H9 (cell line): ENCODE results near the gene STX8. TPM values are rescaled to one million over a fixed set of nuclear protein-coding genes. Genes with fewer than 3 reads are reported as not detected.

Source experiments
- DNase-seq: peaks from one replicate; pipeline ENCODE4 v3.0.0-alpha.2; 2017
- H2AFZ ChIP-seq: one replicate; pipeline ENCODE4 v1.6.1; 2013; ENCODE audit warnings: mild to moderate bottlenecking, low read length, control low read depth, moderate library complexity
- H2AK5ac ChIP-seq: 2 replicates; pipeline ENCODE4 v1.6.1; 2013; ENCODE audit warnings: low read length, control low read depth, mixed read lengths; ENCODE audit not compliant: insufficient read length
- H2BK120ac ChIP-seq: one replicate; pipeline ENCODE4 v1.6.1; 2013; ENCODE audit warnings: low read depth, mild to moderate bottlenecking, low read length, control low read depth, inconsistent platforms; ENCODE audit not compliant: poor library complexity, severe bottlenecking
- H2BK12ac ChIP-seq: 2 replicates; pipeline ENCODE4 v1.6.1; 2013; ENCODE audit warnings: low read length, control low read depth, mixed read lengths, low read depth; ENCODE audit not compliant: insufficient read length
- H2BK15ac ChIP-seq: 2 replicates; pipeline ENCODE4 v1.6.1; 2013; ENCODE audit warnings: low read depth, low read length, control low read depth
- H2BK20ac ChIP-seq: one replicate; pipeline ENCODE4 v1.6.1; 2013; ENCODE audit warnings: low read depth, mild to moderate bottlenecking, low read length, control low read depth, inconsistent platforms; ENCODE audit not compliant: poor library complexity, severe bottlenecking
- H2BK5ac ChIP-seq: 2 replicates; pipeline ENCODE4 v1.6.1; 2013; ENCODE audit warnings: low read length, control low read depth, mixed read lengths; ENCODE audit not compliant: insufficient read length
- H3K14ac ChIP-seq: 2 replicates; pipeline ENCODE4 v1.6.1; 2013; ENCODE audit warnings: low read length, control low read depth; ENCODE audit not compliant: insufficient read depth
- H3K18ac ChIP-seq: 2 replicates; pipeline ENCODE4 v1.6.1; 2013; ENCODE audit warnings: low read depth, mild to moderate bottlenecking, mixed read lengths, low read length, control low read depth; ENCODE audit not compliant: insufficient read length
- H3K23ac ChIP-seq: 2 replicates; pipeline ENCODE4 v1.6.1; 2013; ENCODE audit warnings: low read length, control low read depth, mixed read lengths, low read depth; ENCODE audit not compliant: insufficient read length
- H3K23me2 ChIP-seq: 2 replicates; pipeline ENCODE4 v1.6.1; 2013; ENCODE audit warnings: low read depth, mild to moderate bottlenecking, mixed read lengths, low read length, control low read depth; ENCODE audit not compliant: insufficient read length, poor library complexity, severe bottlenecking
- H3K27ac ChIP-seq: 2 replicates; pipeline ENCODE4 v1.5.1; 2013; ENCODE audit warnings: low read length, control low read depth, mixed read lengths, low read depth; ENCODE audit not compliant: insufficient read length
- H3K27me3 ChIP-seq: 2 replicates; pipeline ENCODE4 v1.6.1; 2013; ENCODE audit warnings: low read length, control low read depth, inconsistent platforms; ENCODE audit not compliant: insufficient read depth
- H3K4ac ChIP-seq: 2 replicates; pipeline ENCODE4 v1.6.1; 2013; ENCODE audit warnings: low read depth, mild to moderate bottlenecking, control low read depth, inconsistent platforms, low read length, moderate library complexity
- H3K4me1 ChIP-seq: 2 replicates; pipeline ENCODE4 v1.6.1; 2013; ENCODE audit warnings: low read length, control low read depth, inconsistent platforms; ENCODE audit not compliant: insufficient read depth
- H3K4me2 ChIP-seq: 2 replicates; pipeline ENCODE4 v1.6.1; 2013; ENCODE audit warnings: low read length, control low read depth, mixed read lengths; ENCODE audit not compliant: insufficient read length, insufficient read depth
- H3K56ac ChIP-seq: 2 replicates; pipeline ENCODE4 v1.6.1; 2013; ENCODE audit warnings: low read depth, mild to moderate bottlenecking, mixed read lengths, low read length, control low read depth; ENCODE audit not compliant: insufficient read length
- H3K79me1 ChIP-seq: 2 replicates; pipeline ENCODE4 v1.6.1; 2013; ENCODE audit warnings: low read depth, mild to moderate bottlenecking, moderate library complexity, low read length, control low read depth, inconsistent platforms; ENCODE audit not compliant: insufficient read depth, poor library complexity, severe bottlenecking
- H3K79me2 ChIP-seq: 2 replicates; pipeline ENCODE4 v1.6.1; 2013; ENCODE audit warnings: low read length, control low read depth, inconsistent platforms; ENCODE audit not compliant: insufficient read depth
- H3K9ac ChIP-seq: 2 replicates; pipeline ENCODE4 v1.6.1; 2013; ENCODE audit warnings: low read length, control low read depth, mixed read lengths; ENCODE audit not compliant: insufficient read length; ENCODE audit errors: extremely low read depth
- H3K9me3 ChIP-seq: one replicate; pipeline ENCODE4 v1.6.1; 2013; ENCODE audit warnings: low read depth, low read length, inconsistent platforms; ENCODE audit not compliant: control insufficient read depth
- H3T11ph ChIP-seq: one replicate; pipeline ENCODE4 v1.6.1; 2013; ENCODE audit warnings: mild to moderate bottlenecking, low read length, control low read depth, inconsistent platforms
- H4K20me1 ChIP-seq: one replicate; pipeline ENCODE4 v1.6.1; 2013; ENCODE audit not compliant: control insufficient read depth, insufficient read length, insufficient read depth
- H4K5ac ChIP-seq: 2 replicates; pipeline ENCODE4 v1.6.1; 2013; ENCODE audit warnings: low read depth, mild to moderate bottlenecking, mixed read lengths, low read length, control low read depth; ENCODE audit not compliant: insufficient read length
- H4K8ac ChIP-seq: replicated peaks from 2 replicates; pipeline ENCODE4 v1.6.1; 2013; ENCODE audit warnings: low read length, control low read depth, mixed read lengths, low read depth; ENCODE audit not compliant: insufficient read length
- H4K91ac ChIP-seq: 2 replicates; pipeline ENCODE4 v1.6.1; 2013; ENCODE audit warnings: low read depth, mild to moderate bottlenecking, moderate library complexity, mixed read lengths, low read length, control low read depth; ENCODE audit not compliant: insufficient read length
- H3K27ac Mint-ChIP-seq, 3 experiments: 2 replicates in 2 of 3; 3 replicates in 1 of 3; pipeline ENCODE4 v1.8.0; 2020 to 2021; ENCODE audit warnings: mixed read lengths in 3 of 3, mild to moderate bottlenecking in 1 of 3, moderate library complexity in 1 of 3
- H3K27me3 Mint-ChIP-seq: 2 replicates; pipeline ENCODE4 v1.8.0; 2021; ENCODE audit warnings: low read depth, mild to moderate bottlenecking, moderate library complexity, mixed read lengths
- H3K36me3 Mint-ChIP-seq, 3 experiments: 2 replicates in 2 of 3; 3 replicates in 1 of 3; pipeline ENCODE4 v1.8.0; 2020 to 2021; ENCODE audit warnings: low read depth in 3 of 3, mixed read lengths in 3 of 3; ENCODE audit not compliant: insufficient read depth in 1 of 3
- H3K4me1 Mint-ChIP-seq, 2 experiments: 2 replicates each; pipeline ENCODE4 v1.8.0; 2020; ENCODE audit warnings: mixed read lengths in 2 of 2
- H3K4me3 Mint-ChIP-seq, 2 experiments: 2 replicates in 1 of 2; 3 replicates in 1 of 2; pipeline ENCODE4 v1.8.0; 2020 to 2021; ENCODE audit warnings: mild to moderate bottlenecking in 2 of 2, mixed read lengths in 2 of 2, moderate library complexity in 1 of 2
- H3K9me3 Mint-ChIP-seq, 2 experiments: 2 replicates in 1 of 2; 3 replicates in 1 of 2; pipeline ENCODE4 v1.8.0; 2020; ENCODE audit warnings: mild to moderate bottlenecking in 2 of 2, mixed read lengths in 2 of 2, moderate library complexity in 1 of 2
- CTCF ChIP-seq: fragments of 200-600 bp; sonication (generic); conservative IDR thresholded peaks from 3 replicates; pipeline ENCODE4 v1.8.0; 2021; ENCODE audit warnings: antibody characterized with exemption, mild to moderate bottlenecking
- total RNA-seq: library from RNA; stranded (reverse); gene quantifications from 2 replicates; pipeline ENCODE4 v1.2.1, GENCODE V29; 2021

The STX8 gene
- total RNA-seq, 1 experiment from 2014 or later = 55.1 TPM

DNA sequence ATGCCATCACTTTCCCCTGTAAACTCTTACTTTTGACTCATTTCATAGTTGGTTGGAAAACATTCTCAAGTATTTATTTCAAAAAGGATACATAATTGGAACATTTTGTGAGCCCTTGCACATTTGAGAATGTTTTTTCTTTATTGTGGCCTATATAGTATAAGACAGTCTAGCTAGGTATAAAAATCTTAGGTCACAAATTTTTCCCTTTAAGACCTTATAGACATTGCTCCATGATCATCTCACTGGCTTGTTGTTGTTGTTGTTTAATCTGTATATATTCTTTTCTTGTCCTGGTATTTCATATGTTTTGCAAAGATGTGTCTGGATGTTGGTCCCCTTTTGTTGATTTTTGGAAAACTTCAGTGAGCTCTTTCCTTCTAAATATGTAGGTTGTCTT, 360.2 kb downstream of the STX8 start:
- H3K79me1 ChIP-seq = no peaks in the 10 kb centered on the region
- H2AFZ ChIP-seq = no peak overlapping the region
- H3K27me3 Mint-ChIP-seq = peaks cover 7% of the 10 kb centered on the region
- H3K27ac ChIP-seq = no peak overlapping the region
- H3K9ac ChIP-seq = no peak overlapping the region
- H3K4me1 ChIP-seq = no peaks in the 10 kb centered on the region
- H4K8ac ChIP-seq = no peak overlapping the region
- no peak overlapping the region for H3K56ac ChIP-seq
- H2BK15ac ChIP-seq = no peak overlapping the region
- peaks cover 27 to 31% of the 10 kb centered on the region in 2 experiments for H3K4me1 Mint-ChIP-seq
- H3K4ac ChIP-seq = no peak overlapping the region
- peaks cover 15 to 17% of the 10 kb centered on the region in 2 experiments for H3K9me3 Mint-ChIP-seq
- no peaks in the 10 kb centered on the region for H4K20me1 ChIP-seq
- H3K23ac ChIP-seq = no peak overlapping the region
- no peak overlapping the region for H4K91ac ChIP-seq
- H3K9me3 ChIP-seq = no peaks in the 10 kb centered on the region
- H3K27ac Mint-ChIP-seq = no peak overlapping the region
- H3K14ac ChIP-seq = no peak overlapping the region
- no peak overlapping the region for H2BK12ac ChIP-seq
- H3K23me2 ChIP-seq = no peaks in the 10 kb centered on the region
- H2BK5ac ChIP-seq = no peak overlapping the region
- H3K27me3 ChIP-seq = no peaks in the 10 kb centered on the region
- H4K5ac ChIP-seq = no peak overlapping the region
- no peak overlapping the region for H3K18ac ChIP-seq
- no peak overlapping the region for H2BK120ac ChIP-seq
- H3K4me2 ChIP-seq = no peak overlapping the region
- no peaks in the 10 kb centered on the region for H3K79me2 ChIP-seq
- no peak for DNase-seq
- H3T11ph ChIP-seq = no peak overlapping the region
- no peak overlapping the region for H2AK5ac ChIP-seq
- TF ChIP-seq CTCF = no peak
- no peak overlapping the region for H2BK20ac ChIP-seq
- H3K36me3 Mint-ChIP-seq = peaks cover 1 to 16% (median 14%) of the 10 kb centered on the region in 3 experiments; a peak in 6 of 7 replicates
- H3K4me3 Mint-ChIP-seq = no peak overlapping the region
